ENCODE measurements around the gene ARAP1. TPM values are rescaled to one million over a fixed set of nuclear protein-coding genes. Genes with fewer than 3 reads are reported as not detected.
A peak's percentile ranks its signal among the peaks of the same experiment; 100 is the strongest.

The ARAP1 gene
- total and polyA plus RNA-seq, 2 donors: 36.4 to 92.2 TPM

DNA sequence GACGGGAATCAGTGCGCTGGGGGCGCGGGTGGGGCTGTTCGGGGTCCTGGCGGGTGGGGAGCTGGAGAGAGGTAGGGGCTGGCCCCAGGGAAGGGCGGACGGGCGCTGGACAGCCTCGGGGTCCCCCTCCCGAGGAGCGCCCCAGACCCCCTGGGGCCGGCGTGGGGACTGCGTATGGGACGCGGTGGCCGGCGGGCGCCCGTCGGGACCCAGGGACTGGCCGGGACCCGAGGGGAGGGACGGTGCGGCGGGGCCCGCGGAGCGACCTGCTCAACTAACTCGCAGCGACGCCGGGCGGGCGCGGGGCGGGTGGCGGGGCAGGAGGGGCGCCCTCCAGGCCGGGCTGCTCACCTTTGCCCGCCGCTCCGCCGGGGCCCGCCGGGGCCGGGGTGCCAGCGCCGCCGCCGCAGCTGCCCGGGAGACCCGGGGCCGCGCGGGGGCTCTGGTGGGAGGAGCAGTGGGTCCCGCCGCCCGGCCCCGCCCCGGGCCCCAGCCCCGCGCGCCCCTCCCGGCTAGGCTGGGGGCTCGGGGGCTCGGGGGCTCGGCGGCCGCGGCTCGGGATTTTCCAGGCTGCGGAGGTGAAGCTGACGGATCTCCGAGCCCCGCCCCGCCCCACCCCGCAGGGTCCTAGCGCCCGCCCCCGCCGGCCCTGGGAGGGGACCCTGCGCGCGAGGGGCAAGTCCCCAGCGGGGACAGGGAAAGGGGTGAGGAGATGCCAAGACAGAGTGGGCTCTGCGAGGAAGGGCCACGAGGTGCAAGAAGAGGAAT is 29.3 kb upstream of the ARAP1 start:
- H3K27me3 ChIP-seq (ENCODE audit: control insufficient read depth in 2 of 2, insufficient read depth in 1 of 2, low read length in 1 of 2): peaks cover 2 to 27% of the 10 kb centered on the region in 2 donors
- WGBS: 3% methylated on average over 89 of the region's 89 CpGs
- H3K4me1 ChIP-seq (ENCODE audit: control insufficient read depth in 2 of 2, insufficient read depth in 2 of 2, low read length in 2 of 2): peaks cover 6 to 13% of the 10 kb centered on the region in 2 donors
- peak overlapping the region; percentile 27 to 72 for H3K4me3 ChIP-seq (ENCODE audit: low read length in 2 of 2)
- H3K27ac ChIP-seq (ENCODE audit: low read depth in 1 of 2, low read length in 1 of 2): no peak overlapping the region
- no peaks in the 10 kb centered on the region for H3K36me3 ChIP-seq (ENCODE audit: control insufficient read depth in 2 of 2, insufficient read depth in 2 of 2, low read length in 1 of 2)
- peak in 5 of 9 donors; percentile 26 to 58 (median 38) for DNase-seq (ENCODE audit: low read depth in 6 of 9, low spot score in 9 of 9)
- no peaks in the 10 kb centered on the region for H3K9me3 ChIP-seq (ENCODE audit: control insufficient read depth in 2 of 2, insufficient read depth in 1 of 2, low read length in 1 of 2)

DNA sequence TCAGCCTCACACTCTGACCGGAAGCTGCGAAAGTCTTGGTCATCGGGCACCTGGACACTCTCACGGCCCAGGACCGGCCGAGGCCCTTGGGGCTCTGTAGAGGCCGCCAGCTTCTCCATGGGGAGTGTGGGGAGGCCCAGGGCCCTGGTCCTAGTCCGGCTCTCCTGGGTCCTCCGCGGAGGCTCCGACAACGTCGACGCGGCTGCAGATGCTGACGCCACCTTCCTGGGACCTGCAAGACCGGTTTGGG is 28.8 kb upstream of the ARAP1 start:
- H3K4me3 ChIP-seq (ENCODE audit: low read length in 2 of 2): peak overlapping the region; percentile 27 to 72
- H3K36me3 ChIP-seq (ENCODE audit: control insufficient read depth in 2 of 2, insufficient read depth in 2 of 2, low read length in 1 of 2): no peaks in the 10 kb centered on the region
- peaks cover 6 to 10% of the 10 kb centered on the region in 2 donors for H3K4me1 ChIP-seq (ENCODE audit: control insufficient read depth in 2 of 2, insufficient read depth in 2 of 2, low read length in 2 of 2)
- 47% methylated on average over 17 of the region's 17 CpGs for WGBS
- no peaks in the 10 kb centered on the region for H3K9me3 ChIP-seq (ENCODE audit: control insufficient read depth in 2 of 2, insufficient read depth in 1 of 2, low read length in 1 of 2)
- peaks cover 2 to 27% of the 10 kb centered on the region in 2 donors for H3K27me3 ChIP-seq (ENCODE audit: control insufficient read depth in 2 of 2, insufficient read depth in 1 of 2, low read length in 1 of 2)
- no peak for DNase-seq (ENCODE audit: low read depth in 6 of 9, low spot score in 9 of 9)
- no peak overlapping the region for H3K27ac ChIP-seq (ENCODE audit: low read depth in 1 of 2, low read length in 1 of 2)

DNA sequence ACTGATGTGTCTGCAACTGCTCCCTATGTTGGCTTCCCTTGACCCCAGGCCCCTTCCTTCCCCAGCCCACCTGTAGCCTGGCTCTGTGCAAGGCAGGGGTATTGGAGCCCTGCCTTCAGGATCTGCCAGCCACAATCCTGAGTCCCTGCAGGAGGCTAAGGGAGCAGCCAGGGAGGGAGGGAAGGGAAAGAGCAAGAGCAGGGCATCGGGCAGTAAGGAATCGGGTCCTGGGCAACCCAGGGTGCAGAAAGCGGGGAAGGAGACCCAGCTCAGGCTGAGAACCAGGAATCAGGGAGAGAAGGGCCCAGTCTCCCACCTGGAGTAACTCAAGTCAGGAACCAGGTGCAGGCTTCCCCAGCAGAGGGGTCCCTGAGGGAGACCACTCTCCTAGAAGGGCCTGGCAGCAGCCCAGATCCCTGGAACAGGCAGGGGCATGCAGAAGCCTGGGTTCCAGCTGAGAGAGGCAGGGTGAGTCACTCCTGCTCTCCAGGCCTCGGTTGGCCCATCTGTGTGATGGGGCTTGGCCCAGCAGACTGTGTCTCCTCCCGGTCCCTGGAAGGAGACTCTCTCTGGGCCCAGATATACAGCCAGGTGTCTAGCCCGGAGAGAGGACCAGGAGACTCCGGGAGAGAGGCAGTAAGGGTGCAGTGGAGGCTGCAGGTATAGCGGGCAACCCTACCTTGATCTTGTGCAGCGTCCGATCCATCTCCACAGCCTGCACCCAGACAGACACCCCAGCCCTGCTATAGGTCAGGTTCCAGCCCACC is 28.3 kb upstream of the ARAP1 start:
- no peaks in the 10 kb centered on the region for H3K36me3 ChIP-seq (ENCODE audit: control insufficient read depth in 2 of 2, insufficient read depth in 2 of 2, low read length in 1 of 2)
- H3K9me3 ChIP-seq (ENCODE audit: control insufficient read depth in 2 of 2, insufficient read depth in 1 of 2, low read length in 1 of 2): no peaks in the 10 kb centered on the region
- peak overlapping the region; percentile 27 to 72 for H3K4me3 ChIP-seq (ENCODE audit: low read length in 2 of 2)
- H3K27me3 ChIP-seq (ENCODE audit: control insufficient read depth in 2 of 2, insufficient read depth in 1 of 2, low read length in 1 of 2): peaks cover 2 to 27% of the 10 kb centered on the region in 2 donors
- 98% methylated on average over 10 of the region's 10 CpGs for WGBS
- no peak for DNase-seq (ENCODE audit: low read depth in 6 of 9, low spot score in 9 of 9)
- peaks cover 6 to 10% of the 10 kb centered on the region in 2 donors for H3K4me1 ChIP-seq (ENCODE audit: control insufficient read depth in 2 of 2, insufficient read depth in 2 of 2, low read length in 2 of 2)
- no peak overlapping the region for H3K27ac ChIP-seq (ENCODE audit: low read depth in 1 of 2, low read length in 1 of 2)

DNA sequence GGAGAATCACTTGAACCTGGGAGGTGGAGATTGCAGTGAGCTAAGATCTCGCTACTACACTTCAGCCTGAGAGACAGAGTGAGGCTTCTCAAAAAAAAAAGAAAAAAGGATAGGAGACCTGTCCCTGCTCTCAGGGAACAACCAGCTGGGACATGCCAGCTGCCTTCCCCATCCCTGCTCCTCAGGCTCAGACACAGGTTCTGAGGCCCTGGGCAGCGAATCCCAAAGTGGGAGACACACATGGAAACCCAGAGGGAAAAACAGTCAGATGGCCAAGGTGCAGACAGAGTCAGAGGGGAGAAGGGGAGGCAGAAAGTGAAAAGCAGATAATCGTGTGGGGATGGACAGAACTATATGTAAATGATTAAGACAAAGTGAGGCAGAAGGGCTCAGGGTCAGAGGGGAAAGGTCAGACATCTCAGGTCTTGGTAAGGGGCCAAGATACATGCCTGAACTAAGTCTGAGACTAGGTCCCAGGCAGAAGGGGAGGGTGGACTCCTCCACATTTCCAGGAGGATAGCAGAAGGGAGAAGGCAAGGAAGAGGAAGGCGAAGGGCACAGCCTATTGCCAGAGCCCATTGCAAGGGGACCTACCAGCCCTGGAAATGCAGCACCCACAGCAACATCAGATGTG is 27.4 kb upstream of the ARAP1 start:
- H3K9me3 ChIP-seq (ENCODE audit: control insufficient read depth in 2 of 2, insufficient read depth in 1 of 2, low read length in 1 of 2): no peaks in the 10 kb centered on the region
- DNase-seq (ENCODE audit: low read depth in 6 of 9, low spot score in 9 of 9): no peak
- H3K4me3 ChIP-seq (ENCODE audit: low read length in 2 of 2): no peak overlapping the region
- H3K36me3 ChIP-seq (ENCODE audit: control insufficient read depth in 2 of 2, insufficient read depth in 2 of 2, low read length in 1 of 2): no peaks in the 10 kb centered on the region
- peaks cover 6 to 10% of the 10 kb centered on the region in 2 donors for H3K4me1 ChIP-seq (ENCODE audit: control insufficient read depth in 2 of 2, insufficient read depth in 2 of 2, low read length in 2 of 2)
- H3K27me3 ChIP-seq (ENCODE audit: control insufficient read depth in 2 of 2, insufficient read depth in 1 of 2, low read length in 1 of 2): peaks cover 2 to 27% of the 10 kb centered on the region in 2 donors
- no peak overlapping the region for H3K27ac ChIP-seq (ENCODE audit: low read depth in 1 of 2, low read length in 1 of 2)
- 95% methylated on average over 4 of the region's 4 CpGs for WGBS

DNA sequence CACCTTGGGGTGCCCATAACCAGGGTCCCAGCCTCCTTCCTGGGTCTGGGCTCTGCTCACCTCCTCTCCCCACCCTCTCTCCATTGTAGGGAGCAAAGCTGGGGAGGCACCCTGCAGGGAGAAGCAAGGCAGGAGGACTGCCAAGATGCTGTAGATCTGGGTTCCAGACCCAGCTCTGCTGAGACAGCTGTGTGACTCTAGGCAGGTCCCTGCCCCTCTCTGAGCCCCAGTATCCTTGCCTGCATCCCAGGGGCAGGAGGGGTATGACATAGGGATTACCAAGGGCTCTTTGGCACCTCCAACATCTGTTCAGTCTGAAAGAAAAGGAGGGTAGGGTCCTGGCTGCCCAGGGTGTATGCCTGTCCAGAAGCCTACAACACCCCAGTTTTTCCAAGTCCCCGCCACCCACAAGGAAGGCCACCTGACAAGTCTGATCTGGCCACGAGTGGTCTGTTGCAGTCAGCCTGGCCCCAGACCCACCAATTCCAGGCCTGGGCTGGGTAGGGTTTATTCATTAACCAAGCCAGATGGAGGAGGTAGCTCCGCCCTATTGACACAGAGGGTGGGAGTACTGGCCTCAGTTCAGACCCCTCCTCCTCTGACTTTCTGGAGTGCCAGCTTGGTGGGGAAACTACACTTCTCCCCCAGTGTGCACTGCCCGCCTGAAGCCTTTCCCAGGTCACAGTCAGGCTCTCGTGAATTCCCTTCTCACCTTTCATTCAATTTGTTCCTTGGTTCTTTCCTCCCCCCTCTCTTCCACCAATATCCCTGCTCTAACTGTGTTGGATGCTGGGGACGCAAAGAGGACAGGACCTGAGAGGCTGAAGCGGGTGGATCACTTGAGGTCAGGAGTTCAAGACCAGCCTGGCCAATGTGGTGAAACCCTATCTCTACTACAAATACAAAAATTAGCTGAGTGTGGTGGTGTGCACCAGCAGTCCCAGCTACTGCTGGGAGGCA is 26.6 kb upstream of the ARAP1 start:
- DNase-seq (ENCODE audit: low read depth in 6 of 9, low spot score in 9 of 9): no peak
- no peaks in the 10 kb centered on the region for H3K36me3 ChIP-seq (ENCODE audit: control insufficient read depth in 2 of 2, insufficient read depth in 2 of 2, low read length in 1 of 2)
- peaks cover 2 to 27% of the 10 kb centered on the region in 2 donors for H3K27me3 ChIP-seq (ENCODE audit: control insufficient read depth in 2 of 2, insufficient read depth in 1 of 2, low read length in 1 of 2)
- 97% methylated on average over 7 of the region's 7 CpGs for WGBS
- no peak overlapping the region for H3K4me3 ChIP-seq (ENCODE audit: low read length in 2 of 2)
- no peaks in the 10 kb centered on the region for H3K9me3 ChIP-seq (ENCODE audit: control insufficient read depth in 2 of 2, insufficient read depth in 1 of 2, low read length in 1 of 2)
- H3K4me1 ChIP-seq (ENCODE audit: control insufficient read depth in 2 of 2, insufficient read depth in 2 of 2, low read length in 2 of 2): peaks cover 6 to 10% of the 10 kb centered on the region in 2 donors
- no peak overlapping the region for H3K27ac ChIP-seq (ENCODE audit: low read depth in 1 of 2, low read length in 1 of 2)

DNA sequence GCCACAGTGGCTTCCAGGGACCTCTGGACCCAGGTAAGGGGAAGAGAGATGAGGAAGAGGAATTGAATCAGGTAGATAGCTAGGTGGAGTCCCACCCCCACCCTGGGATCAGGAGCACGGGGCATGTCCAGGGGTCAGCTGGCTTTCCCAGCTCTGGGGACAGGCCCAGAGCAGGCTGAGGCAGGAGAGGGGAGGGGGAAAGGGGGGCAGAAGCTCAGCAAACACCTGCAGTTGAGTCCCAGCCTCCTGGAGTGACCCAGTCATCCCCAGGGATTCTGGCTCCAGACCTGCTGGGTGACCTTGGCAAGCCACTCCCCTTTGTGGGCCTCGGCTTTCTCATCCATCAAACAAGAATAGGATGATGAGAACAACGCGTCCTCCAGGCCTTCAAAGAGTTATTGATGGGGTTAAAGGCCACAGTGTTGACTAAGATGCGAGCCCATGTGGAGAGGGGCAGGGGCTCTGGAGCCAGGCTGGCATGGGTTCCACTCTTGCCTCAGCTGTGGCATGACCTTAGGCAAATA is 25.6 kb upstream of the ARAP1 start:
- H3K4me1 ChIP-seq (ENCODE audit: control insufficient read depth in 2 of 2, insufficient read depth in 2 of 2, low read length in 2 of 2): peaks cover 6 to 20% of the 10 kb centered on the region in 2 donors
- H3K9me3 ChIP-seq (ENCODE audit: control insufficient read depth in 2 of 2, insufficient read depth in 1 of 2, low read length in 1 of 2): no peaks in the 10 kb centered on the region
- H3K27me3 ChIP-seq (ENCODE audit: control insufficient read depth in 2 of 2, insufficient read depth in 1 of 2, low read length in 1 of 2): peaks cover 2 to 27% of the 10 kb centered on the region in 2 donors
- no peak overlapping the region for H3K4me3 ChIP-seq (ENCODE audit: low read length in 2 of 2)
- no peaks in the 10 kb centered on the region for H3K36me3 ChIP-seq (ENCODE audit: control insufficient read depth in 2 of 2, insufficient read depth in 2 of 2, low read length in 1 of 2)
- H3K27ac ChIP-seq (ENCODE audit: low read depth in 1 of 2, low read length in 1 of 2): no peak overlapping the region
- no peak for DNase-seq (ENCODE audit: low read depth in 6 of 9, low spot score in 9 of 9)
- 98% methylated on average over 5 of the region's 5 CpGs for WGBS

DNA sequence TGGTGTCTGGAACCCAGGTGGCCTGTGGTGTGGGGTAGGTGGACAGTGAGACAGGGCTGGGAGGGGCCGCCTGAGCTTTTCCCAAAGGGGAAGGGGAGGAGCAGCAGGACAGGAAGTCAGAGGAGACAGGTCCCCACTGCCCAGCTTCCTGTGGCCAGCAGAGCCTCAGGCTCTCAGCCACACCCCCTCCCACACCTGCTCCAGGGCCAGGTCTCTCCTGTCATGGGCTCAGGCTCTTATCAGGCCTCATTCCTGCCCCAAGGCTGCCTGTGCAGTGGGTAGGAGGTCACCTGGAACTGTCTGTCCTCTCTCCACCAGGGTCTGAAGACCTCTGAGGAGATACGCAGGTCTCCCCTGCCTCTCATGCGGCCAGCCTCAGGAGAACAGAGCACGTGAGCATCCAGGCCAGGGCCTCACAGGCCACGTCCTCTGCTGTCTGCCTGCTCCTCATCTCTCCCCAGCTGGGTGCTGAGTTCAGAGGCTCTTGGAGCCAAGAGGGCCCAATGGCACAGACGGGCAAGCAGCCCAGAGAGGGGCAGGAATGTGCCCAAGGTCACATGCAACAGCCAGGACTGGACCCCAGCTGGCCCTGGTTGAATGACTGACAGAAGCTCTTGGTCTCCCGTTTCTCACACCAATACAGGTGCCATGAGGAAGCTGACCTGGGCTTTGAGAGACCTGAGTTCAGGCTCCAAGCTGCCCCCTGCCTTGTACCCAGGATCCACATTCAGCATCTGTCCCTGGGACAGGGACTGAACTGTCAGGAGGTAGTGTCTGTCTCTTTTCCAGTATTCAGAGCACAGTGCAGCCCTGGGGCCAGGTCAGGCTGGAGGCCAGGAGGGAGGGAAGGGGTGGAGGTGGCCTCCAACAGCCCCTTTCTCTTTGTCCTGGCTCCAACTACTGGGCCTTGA is 24.9 kb upstream of the ARAP1 start:
- no peak overlapping the region for H3K4me3 ChIP-seq (ENCODE audit: low read length in 2 of 2)
- no peak for DNase-seq (ENCODE audit: low read depth in 6 of 9, low spot score in 9 of 9)
- no peak overlapping the region for H3K27ac ChIP-seq (ENCODE audit: low read depth in 1 of 2, low read length in 1 of 2)
- no peaks in the 10 kb centered on the region for H3K9me3 ChIP-seq (ENCODE audit: control insufficient read depth in 2 of 2, insufficient read depth in 1 of 2, low read length in 1 of 2)
- H3K4me1 ChIP-seq (ENCODE audit: control insufficient read depth in 2 of 2, insufficient read depth in 2 of 2, low read length in 2 of 2): peaks cover 3 to 20% of the 10 kb centered on the region in 2 donors
- H3K27me3 ChIP-seq (ENCODE audit: control insufficient read depth in 2 of 2, insufficient read depth in 1 of 2, low read length in 1 of 2): peaks cover 2 to 21% of the 10 kb centered on the region in 2 donors
- no peaks in the 10 kb centered on the region for H3K36me3 ChIP-seq (ENCODE audit: control insufficient read depth in 2 of 2, insufficient read depth in 2 of 2, low read length in 1 of 2)
- WGBS: 93% methylated on average over 7 of the region's 7 CpGs

Measured in thymus (tissue), 11 donors.